Tibial nerve (tissue), 4 donors: Measurements from ENCODE around the gene OR1F1.

ENCODE experiments used
- EP300 ChIP-seq, 2 donors: sonication (generic); formaldehyde crosslinking; IDR thresholded peaks; one replicate each; pipeline ENCODE4 v1.6.1; 2017; ENCODE audit warnings: antibody characterized with exemption in 2 of 2, mild to moderate bottlenecking in 1 of 2
- POLR2A ChIP-seq, 2 donors: fragments of 450-650 bp; IDR thresholded peaks; one replicate each; pipeline ENCODE4 v1.6.1; 2017; ENCODE audit warnings: antibody characterized with exemption in 2 of 2, mild to moderate bottlenecking in 2 of 2, moderate library complexity in 2 of 2
- TF ChIP-seq, protein P1 (sequence below), 5 experiments: fragments of 200-600 bp in 3 of 5; fragments of 450-650 bp in 2 of 5; sonication (generic) in 3 of 5; IDR thresholded peaks; one replicate each; pipeline ENCODE4 v1.5.1; 2016 to 2019; ENCODE audit warnings: antibody characterized with exemption in 5 of 5, mild to moderate bottlenecking in 3 of 5, moderate library complexity in 2 of 5

DNA sequence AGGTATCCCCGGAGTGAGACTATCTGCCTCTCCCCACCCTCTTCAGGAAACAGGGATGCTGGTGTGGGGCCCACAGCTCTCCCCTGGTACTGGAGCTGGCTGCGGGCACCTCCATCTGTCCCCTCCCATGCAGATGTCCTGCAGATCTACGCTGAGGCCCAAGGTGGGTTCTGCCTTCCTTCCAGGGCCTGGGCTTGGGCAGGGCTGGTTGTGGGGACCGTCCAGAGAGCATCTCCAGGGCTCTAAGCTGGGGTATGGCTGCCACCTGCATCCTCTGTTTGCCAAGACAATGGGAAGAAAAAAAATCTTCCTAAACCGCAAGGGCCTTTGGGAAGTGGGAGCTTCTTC, 40.3 kb upstream of the OR1F1 start:
- TF ChIP-seq EP300 (IDR thresholded peaks at IDR 0.05) = no peak
- TF ChIP-seq, protein P1, sequence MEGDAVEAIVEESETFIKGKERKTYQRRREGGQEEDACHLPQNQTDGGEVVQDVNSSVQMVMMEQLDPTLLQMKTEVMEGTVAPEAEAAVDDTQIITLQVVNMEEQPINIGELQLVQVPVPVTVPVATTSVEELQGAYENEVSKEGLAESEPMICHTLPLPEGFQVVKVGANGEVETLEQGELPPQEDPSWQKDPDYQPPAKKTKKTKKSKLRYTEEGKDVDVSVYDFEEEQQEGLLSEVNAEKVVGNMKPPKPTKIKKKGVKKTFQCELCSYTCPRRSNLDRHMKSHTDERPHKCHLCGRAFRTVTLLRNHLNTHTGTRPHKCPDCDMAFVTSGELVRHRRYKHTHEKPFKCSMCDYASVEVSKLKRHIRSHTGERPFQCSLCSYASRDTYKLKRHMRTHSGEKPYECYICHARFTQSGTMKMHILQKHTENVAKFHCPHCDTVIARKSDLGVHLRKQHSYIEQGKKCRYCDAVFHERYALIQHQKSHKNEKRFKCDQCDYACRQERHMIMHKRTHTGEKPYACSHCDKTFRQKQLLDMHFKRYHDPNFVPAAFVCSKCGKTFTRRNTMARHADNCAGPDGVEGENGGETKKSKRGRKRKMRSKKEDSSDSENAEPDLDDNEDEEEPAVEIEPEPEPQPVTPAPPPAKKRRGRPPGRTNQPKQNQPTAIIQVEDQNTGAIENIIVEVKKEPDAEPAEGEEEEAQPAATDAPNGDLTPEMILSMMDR (IDR thresholded peaks at IDR 0.05) = no peak
- TF ChIP-seq POLR2A (IDR thresholded peaks at IDR 0.05) = no peak
